ENCODE measurements around the gene WNT8A.
"Not testable (repeated sequence)": the region's sequence is repeated elsewhere in the genome, so short reads cannot be mapped to it uniquely, and the experiment has no call there.

Gene WNT8A

DNA sequence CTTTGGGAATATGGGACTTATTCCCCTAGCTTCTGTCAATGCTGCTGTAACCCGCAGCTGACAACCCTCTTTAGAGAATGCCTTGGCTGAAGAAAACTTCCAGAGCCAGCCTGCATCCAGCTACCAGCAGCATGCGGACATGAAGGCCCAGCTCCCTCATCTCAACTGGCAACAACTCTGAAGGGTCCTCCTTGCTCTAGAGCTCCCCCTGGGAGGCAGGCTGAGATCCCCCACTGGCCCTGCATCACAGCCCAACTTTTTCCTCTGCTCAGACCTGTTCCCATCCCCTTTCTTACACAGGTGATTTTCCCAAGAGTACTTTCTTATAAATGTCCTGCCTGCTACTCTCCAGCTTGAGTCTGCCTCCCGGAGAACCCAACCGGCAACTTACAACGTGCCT lies 18.7 kb upstream of the WNT8A start:
- Histone ChIP-seq H3K9me3 (ENCODE audit: severe bottlenecking) (no peaks in the 10 kb centered on the region), H3K36me3 (no peaks in the 10 kb centered on the region), H3K27ac (no peak overlapping the region), H3K4me3 (ENCODE audit: low read depth, low read length) (no peak overlapping the region), H3K27me3 (ENCODE audit: insufficient read depth, low read depth, severe bottlenecking) (no peaks in the 10 kb centered on the region)
- DNase-seq, result no peak
- TF ChIP-seq, protein P1, sequence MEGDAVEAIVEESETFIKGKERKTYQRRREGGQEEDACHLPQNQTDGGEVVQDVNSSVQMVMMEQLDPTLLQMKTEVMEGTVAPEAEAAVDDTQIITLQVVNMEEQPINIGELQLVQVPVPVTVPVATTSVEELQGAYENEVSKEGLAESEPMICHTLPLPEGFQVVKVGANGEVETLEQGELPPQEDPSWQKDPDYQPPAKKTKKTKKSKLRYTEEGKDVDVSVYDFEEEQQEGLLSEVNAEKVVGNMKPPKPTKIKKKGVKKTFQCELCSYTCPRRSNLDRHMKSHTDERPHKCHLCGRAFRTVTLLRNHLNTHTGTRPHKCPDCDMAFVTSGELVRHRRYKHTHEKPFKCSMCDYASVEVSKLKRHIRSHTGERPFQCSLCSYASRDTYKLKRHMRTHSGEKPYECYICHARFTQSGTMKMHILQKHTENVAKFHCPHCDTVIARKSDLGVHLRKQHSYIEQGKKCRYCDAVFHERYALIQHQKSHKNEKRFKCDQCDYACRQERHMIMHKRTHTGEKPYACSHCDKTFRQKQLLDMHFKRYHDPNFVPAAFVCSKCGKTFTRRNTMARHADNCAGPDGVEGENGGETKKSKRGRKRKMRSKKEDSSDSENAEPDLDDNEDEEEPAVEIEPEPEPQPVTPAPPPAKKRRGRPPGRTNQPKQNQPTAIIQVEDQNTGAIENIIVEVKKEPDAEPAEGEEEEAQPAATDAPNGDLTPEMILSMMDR (IDR thresholded peaks at IDR 0.05; ENCODE audit: low read depth, low read length), result peak; percentile 65

DNA sequence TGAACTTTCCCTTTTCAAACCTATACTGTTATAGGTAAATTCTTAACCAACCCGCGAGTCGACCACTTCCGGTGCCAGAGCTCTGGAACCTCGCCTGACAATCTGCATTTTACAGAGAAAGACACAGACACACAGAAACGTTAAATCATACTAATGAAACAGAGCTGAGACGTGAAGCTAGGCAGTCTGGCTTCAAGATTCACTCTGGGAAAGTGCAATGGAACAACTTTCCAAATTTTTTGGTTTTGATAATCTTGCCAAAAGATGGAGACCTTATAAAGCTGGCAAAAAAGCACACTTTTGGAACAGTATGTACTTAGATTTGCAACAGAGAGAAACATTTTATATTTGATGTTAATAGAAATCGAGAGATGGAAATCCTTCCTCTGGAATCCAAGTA lies 15.9 kb upstream of the WNT8A start:
- DNase-seq, result no peak
- no peaks in the 10 kb centered on the region for H3K36me3 ChIP-seq
- no peaks in the 10 kb centered on the region for H3K27me3 ChIP-seq (ENCODE audit: insufficient read depth, low read depth, severe bottlenecking)
- H3K9me3 ChIP-seq (ENCODE audit: severe bottlenecking), result no peaks in the 10 kb centered on the region
- no peak overlapping the region for H3K4me3 ChIP-seq (ENCODE audit: low read depth, low read length)
- no peak overlapping the region for H3K27ac ChIP-seq
- TF ChIP-seq, protein P1 (IDR thresholded peaks at IDR 0.05; ENCODE audit: low read depth, low read length), result no peak

GRCh38 chr5:138068742-138069600 lies 14.9 kb upstream of the WNT8A start:
- Histone ChIP-seq H3K27me3 (ENCODE audit: insufficient read depth, low read depth, severe bottlenecking) (no peaks in the 10 kb centered on the region), H3K27ac (no peak overlapping the region), H3K36me3 (no peaks in the 10 kb centered on the region), H3K9me3 (ENCODE audit: severe bottlenecking) (no peaks in the 10 kb centered on the region), H3K4me3 (ENCODE audit: low read depth, low read length) (no peak overlapping the region)
- TF ChIP-seq, protein P1 (IDR thresholded peaks at IDR 0.05; ENCODE audit: low read depth, low read length), result peak; percentile 74
- peak; percentile 84 for DNase-seq

GRCh38 chr5:138070026-138070425 lies 13.8 kb upstream of the WNT8A start:
- H3K27me3 ChIP-seq (ENCODE audit: insufficient read depth, low read depth, severe bottlenecking); DNase-seq; H3K9me3 ChIP-seq (ENCODE audit: severe bottlenecking); H3K4me3 ChIP-seq (ENCODE audit: low read depth, low read length); H3K36me3 ChIP-seq; H3K27ac ChIP-seq: not testable (repeated sequence)

GRCh38 chr5:138077064-138077696 lies 6.7 kb upstream of the WNT8A start:
- DNase-seq, result peak; percentile 62
- TF ChIP-seq, protein P1 (IDR thresholded peaks at IDR 0.05; ENCODE audit: low read depth, low read length), result peak; percentile 78

GRCh38 chr5:138078006-138078643 lies 5.7 kb upstream of the WNT8A start:
- no peak overlapping the region for H3K4me3 ChIP-seq (ENCODE audit: low read depth, low read length)
- TF ChIP-seq, protein P1 (IDR thresholded peaks at IDR 0.05; ENCODE audit: low read depth, low read length), result no peak

More at GRCh38 chr5:138077064-138077696, 6.7 kb upstream of the WNT8A start:
- no peaks in the 10 kb centered on the region for H3K27me3 ChIP-seq (ENCODE audit: insufficient read depth, low read depth, severe bottlenecking)
- no peaks in the 10 kb centered on the region for H3K9me3 ChIP-seq (ENCODE audit: severe bottlenecking)
- H3K27ac ChIP-seq, result no peak overlapping the region
- H3K4me3 ChIP-seq (ENCODE audit: low read depth, low read length), result no peak overlapping the region
- H3K36me3 ChIP-seq, result no peaks in the 10 kb centered on the region

More at GRCh38 chr5:138078006-138078643, 5.7 kb upstream of the WNT8A start:
- H3K9me3 ChIP-seq (ENCODE audit: severe bottlenecking), result no peaks in the 10 kb centered on the region
- H3K27ac ChIP-seq, result no peak overlapping the region
- H3K36me3 ChIP-seq, result no peaks in the 10 kb centered on the region
- H3K27me3 ChIP-seq (ENCODE audit: insufficient read depth, low read depth, severe bottlenecking), result no peaks in the 10 kb centered on the region
- DNase-seq, result no peak

Measured in WERI-Rb-1 (cell line).